ENCODE data around the gene VPS37C. TPM values are rescaled to one million over a fixed set of nuclear protein-coding genes. Genes with fewer than 3 reads are reported as not detected.

VPS37C gene
- total RNA-seq, 1 donor from 2014 or later = 23.1 TPM

- ATAC-seq (no peak), DNase-seq (ENCODE audit: low spot score) (no peak)
- intact Hi-C loops (cut with DNase I) = no loop called here
Measured at GRCh38 chr11:61090982-61091372, 70.2 kb downstream of the VPS37C start.

GRCh38 chr11:61090521-61090920 lies 70.7 kb downstream of the VPS37C start:
- DNase-seq (ENCODE audit: low spot score) (no peak), ATAC-seq (no peak)
- intact Hi-C loops (cut with DNase I) = no loop called here

GRCh38 chr11:61089806-61090491 lies 71.3 kb downstream of the VPS37C start:
- no peak for ATAC-seq
- no peak for DNase-seq (ENCODE audit: low spot score)
- intact Hi-C loops (cut with DNase I) = no loop called here

GRCh38 chr11:61087426-61088119 lies 73.7 kb downstream of the VPS37C start:
- intact Hi-C loops (cut with DNase I) = no loop called here
- no peak for DNase-seq (ENCODE audit: low spot score)
- ATAC-seq = no peak

GRCh38 chr11:61083601-61084147 lies 77.6 kb downstream of the VPS37C start:
- intact Hi-C loops (cut with DNase I) = no loop called here
- DNase-seq (ENCODE audit: low spot score) (no peak), ATAC-seq (no peak)

GRCh38 chr11:61082931-61083531 lies 78.2 kb downstream of the VPS37C start:
- no peak for ATAC-seq
- DNase-seq (ENCODE audit: low spot score) = no peak
- intact Hi-C loops (cut with DNase I) = no loop called here

GRCh38 chr11:61082062-61082870 lies 79.0 kb downstream of the VPS37C start:
- intact Hi-C loops (cut with DNase I) = no loop called here
- no peak for ATAC-seq

GRCh38 chr11:61080986-61081590 lies 80.1 kb downstream of the VPS37C start:
- DNase-seq (ENCODE audit: low spot score) (no peak), ATAC-seq (no peak)
- intact Hi-C loops (cut with DNase I) = no loop called here

More at GRCh38 chr11:61082062-61082870, 79.0 kb downstream of the VPS37C start:
- DNase-seq (ENCODE audit: low spot score) = no peak

- intact Hi-C loops (cut with DNase I) = no loop called here
- ATAC-seq = no peak
- no peak for DNase-seq (ENCODE audit: low spot score)
Measured at GRCh38 chr11:61080526-61080925, 80.7 kb downstream of the VPS37C start.

Other genes starting within 250 kb of the VPS37C start
- gene TMEM109, start 247.3 kb downstream of the VPS37C start, total RNA-seq = 128 TPM
- gene TMEM132A, start 237.0 kb downstream of the VPS37C start, total RNA-seq = 34.2 TPM
- 49.4 TPM for gene SLC15A3, start 209.2 kb downstream of the VPS37C start, total RNA-seq
- gene CD6, start 189.7 kb downstream of the VPS37C start, total RNA-seq = 2.5 TPM
- 1.3 TPM for gene CD5, start 58.9 kb downstream of the VPS37C start, total RNA-seq
- not detected for gene PGA3, start 42.1 kb upstream of the VPS37C start, total RNA-seq
- gene PGA4, start 60.9 kb upstream of the VPS37C start, total RNA-seq = not detected
- not detected for gene PGA5, start 79.7 kb upstream of the VPS37C start, total RNA-seq
- gene VWCE, start 133.9 kb upstream of the VPS37C start, total RNA-seq = 3.6 TPM
- 161 TPM for gene DDB1, start 171.7 kb upstream of the VPS37C start, total RNA-seq
- 32.6 TPM for gene TKFC, start 171.8 kb upstream of the VPS37C start, total RNA-seq
- gene CYB561A3, start 200.5 kb upstream of the VPS37C start, total RNA-seq = 37.8 TPM
- 38.2 TPM for gene TMEM138, start 200.9 kb upstream of the VPS37C start, total RNA-seq
- gene TMEM216, start 231.2 kb upstream of the VPS37C start, total RNA-seq = 8.9 TPM